HG02798 (cell line): ENCODE data around the gene MFSD2A.
"Not testable (repeated sequence)": the region's sequence is repeated elsewhere in the genome, so short reads cannot be mapped to it uniquely, and the experiment has no call there.

Source experiments
- ATAC-seq: cut with Tn5 transposase; IDR thresholded peaks from one replicate; pipeline ENCODE4 v1.9.1; 2021; ENCODE audit warnings: mild to moderate bottlenecking; ENCODE audit not compliant: unreplicated experiment, poor library complexity

Gene MFSD2A

DNA sequence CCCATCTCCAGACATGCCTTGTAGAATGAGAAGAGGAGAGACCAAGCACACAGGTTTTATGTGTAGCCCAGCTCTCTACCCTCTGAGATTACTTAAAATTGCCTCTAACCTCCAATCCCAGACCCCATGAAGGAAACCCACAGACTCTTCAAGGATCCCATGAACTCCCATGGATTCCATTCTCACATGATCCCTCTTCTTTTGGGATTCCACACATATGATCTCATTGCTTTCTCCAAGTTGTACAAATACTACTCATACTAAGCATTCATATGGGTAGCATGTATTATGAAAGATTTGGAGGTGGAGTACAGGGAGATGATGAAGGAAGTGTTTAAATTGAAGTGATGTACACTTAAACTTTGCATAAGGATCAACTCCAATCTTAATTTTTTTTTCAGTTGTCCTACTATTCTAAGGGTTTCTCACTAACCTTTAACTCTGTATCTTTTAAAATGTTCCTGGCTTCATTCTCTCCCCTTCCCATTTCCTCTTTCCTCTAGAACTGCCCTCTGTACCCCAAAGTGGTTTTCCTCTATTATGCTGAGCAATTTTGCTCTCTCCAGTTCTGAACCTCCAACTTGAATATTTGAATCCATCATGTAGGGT lies 41.6 kb downstream of the MFSD2A start:
- ATAC-seq: no peak

DNA sequence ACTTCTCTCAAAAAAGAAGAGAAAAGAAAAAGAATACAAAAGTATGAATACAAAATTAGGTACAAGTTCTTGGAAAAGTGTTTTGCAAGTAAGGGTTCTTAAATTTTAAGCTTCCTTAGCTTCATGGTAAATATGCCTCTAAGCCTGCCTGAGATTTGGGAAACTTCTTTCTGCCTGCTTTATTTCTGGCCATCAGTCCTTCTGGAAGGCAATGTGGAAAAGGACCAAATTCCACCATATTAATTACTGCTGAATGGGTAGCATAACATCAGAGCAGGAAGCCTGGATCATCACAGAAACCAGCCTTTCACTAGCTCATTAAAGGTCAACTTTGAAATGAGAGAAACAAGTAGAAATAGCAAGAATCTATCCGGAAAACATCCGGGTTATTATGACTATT lies 46.5 kb downstream of the MFSD2A start:
- ATAC-seq: no peak

DNA sequence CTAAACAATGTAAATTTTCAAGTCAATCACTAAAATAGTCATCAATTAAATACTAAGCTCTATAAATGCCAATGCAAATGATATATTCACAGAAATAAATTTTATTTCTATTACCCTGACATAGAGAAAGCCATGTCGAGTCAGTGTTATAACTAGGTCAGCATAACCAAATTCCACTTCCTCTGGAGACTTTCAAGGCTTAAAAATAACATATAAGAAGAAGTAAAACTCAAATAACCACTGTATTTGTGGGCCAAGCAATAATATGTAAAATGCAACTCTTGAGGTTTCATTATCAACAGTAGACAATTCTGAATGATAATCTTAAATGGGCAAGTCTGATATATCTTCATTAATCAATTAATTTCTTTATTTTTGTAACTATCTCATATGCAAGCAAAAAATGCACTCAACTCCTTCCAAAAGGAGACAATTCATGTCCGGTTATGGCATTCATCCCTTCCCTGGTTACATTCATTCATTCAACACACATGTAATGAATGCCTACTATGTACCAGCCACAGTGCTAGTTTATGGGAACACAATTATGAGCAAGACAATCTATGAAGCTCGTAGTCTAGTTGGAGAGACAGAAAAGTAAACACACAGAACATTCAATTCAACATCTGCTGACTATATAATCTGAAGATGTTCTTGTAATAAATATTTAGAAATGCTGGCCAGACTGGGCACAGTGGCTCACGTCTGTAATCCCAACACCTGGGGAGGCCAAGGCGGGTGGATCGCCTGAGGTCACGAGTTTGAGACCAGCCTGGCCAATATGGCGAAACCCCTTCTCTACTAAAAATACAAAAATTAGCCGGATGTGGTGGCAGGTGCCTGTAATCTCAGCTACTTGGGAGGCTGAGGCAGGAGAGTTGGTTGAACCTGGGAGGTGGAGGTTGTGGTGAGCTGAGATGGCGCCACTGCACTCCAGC lies 48.5 kb downstream of the MFSD2A start:
- peak; percentile 60 for ATAC-seq

DNA sequence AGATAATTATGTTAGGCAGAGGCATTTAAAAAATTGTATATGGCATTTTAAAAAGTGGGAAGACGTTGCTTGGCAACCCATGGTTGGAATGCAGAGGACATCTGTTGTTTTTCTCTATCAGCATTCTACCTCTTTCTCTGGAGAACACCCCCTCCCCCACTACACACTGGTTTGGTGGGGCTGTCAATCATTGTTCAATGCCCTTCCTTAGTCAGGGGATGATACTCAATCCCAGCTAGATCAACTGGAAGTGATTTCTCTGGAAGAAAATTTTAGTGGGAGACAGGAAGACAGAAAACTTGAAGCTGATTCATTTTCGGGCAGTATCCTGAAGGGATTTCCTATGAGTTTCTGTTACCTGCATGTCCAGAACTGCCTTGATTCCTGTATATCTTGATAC lies 49.9 kb downstream of the MFSD2A start:
- no peak for ATAC-seq

DNA sequence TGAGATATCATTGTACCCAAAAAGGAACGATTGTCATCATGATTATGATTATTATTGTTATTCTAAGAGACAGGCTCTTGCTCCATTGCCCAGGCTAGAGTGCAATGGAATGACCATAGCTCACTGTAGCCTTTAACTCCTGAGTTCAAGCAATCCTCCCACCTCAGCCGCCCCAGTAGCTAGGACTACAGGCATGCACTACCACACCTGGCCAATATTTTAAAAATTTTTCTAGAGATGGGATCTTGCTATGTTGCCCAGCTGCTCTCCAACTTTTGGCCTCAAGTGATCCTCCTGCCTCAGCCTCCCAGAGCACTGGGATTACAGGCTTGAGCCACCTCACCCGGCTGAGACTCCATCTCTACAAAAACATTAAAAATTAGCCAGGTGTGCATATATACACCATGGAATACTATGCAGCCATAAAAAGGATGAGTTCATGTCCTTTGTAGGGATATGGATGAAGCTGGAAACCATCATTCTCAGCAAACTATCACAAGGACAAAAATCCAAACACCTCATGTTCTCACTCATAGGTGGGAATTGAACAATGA lies 52.6 kb downstream of the MFSD2A start:
- not testable (repeated sequence) for ATAC-seq

DNA sequence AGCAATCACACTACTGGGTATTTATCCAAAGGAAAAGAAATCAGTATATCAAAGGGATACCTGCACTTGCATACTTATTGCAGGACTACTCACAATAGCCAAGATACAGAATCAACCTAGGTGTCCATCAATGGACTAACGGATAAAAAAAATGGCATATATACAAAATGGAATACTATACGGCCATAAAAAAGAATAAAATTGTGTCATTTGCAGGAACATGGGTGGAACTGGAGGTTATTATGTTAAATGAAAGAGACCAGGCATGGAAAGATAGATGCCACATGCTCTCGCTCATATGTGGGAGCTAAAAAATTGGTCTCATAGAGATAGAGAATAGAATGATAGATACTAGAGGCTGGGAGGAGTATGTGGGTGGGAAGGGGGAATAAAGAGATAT lies 56.3 kb downstream of the MFSD2A start:
- ATAC-seq: no peak

DNA sequence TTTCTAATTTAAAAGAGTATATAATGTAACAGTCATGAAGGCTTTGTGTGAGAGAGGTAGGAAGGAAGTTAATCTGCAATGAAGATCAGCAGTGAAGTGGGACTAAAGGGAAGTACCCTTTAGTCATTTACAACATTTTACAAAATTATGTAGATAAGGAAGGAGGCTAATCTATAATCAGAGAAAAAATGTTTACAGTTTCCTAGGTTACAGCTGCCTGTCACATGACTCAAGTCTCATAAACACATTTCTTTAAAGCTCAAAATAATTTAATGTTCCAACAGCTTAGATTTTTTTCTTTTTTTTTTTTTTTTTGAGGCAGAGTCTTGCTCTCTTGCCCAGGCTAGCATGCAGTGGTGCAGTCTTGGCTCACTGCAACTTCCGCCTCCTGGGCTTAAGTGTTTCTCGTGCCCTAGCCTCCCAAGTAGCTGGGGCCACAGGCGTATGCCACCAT lies 59.3 kb downstream of the MFSD2A start:
- no peak for ATAC-seq

DNA sequence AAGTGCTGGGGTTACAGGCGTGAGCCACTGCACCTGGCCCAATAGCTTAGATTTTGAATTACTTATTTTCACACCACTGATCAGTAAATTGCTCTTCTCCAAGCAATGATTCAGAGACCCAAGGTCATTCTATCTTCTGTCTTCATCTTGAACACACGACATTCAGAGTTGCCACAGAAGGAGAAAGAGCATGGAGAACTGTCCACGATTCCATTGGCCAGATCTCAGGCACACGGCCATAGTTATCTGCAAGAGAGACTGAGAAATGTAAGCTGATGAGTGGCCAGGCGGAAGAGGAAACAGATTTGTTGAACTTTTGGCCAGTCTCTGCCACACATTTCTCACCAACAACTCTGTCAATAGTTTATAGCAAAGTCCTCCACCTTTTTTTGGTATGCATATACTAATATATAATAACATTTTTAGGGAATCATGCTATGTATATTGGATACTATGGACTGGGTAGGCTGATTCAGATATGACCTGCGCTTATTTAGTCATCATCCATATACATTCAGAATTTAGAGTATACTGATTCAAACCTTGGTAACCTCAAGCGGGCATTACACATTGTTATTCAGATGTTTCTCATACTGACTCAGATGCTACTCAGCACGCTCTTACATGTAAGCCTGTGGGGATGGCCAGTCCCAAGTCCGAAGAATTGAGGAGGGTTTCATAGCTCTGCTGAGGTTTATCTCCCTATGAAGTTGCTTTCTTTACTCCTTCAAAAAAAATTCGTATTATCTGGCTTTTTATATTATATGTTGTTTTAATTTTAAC lies 60.1 kb downstream of the MFSD2A start:
- no peak for ATAC-seq

DNA sequence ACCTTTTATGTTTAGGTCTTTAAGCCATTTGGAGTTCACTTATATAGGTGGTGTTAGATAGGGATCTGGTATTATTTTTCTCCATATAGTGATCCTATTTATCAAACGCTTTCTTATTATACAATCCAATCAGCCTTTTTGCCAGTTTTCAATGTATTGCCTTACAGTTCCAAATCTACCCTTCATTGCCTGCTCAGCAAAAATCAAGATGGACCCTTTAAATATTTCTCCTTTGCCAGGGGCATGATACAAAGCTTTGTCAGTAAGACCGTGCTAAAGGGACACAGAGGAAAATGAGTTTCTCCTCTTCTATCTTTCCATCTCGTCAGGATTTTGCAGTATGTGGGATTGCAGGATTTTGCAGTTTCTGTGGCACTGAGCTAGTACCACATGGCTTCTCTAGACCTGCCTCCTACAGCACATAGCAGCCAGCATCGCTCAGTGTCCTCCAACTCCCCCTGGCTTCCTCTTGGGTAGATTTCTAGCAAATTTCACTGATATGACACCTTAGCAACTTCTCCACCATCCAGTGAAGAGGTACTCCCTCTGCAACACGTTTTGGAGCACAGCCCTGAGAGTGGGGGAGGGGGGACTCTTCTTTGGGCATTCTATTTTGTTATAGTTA lies 63.1 kb downstream of the MFSD2A start:
- ATAC-seq: no peak
